Activated T-helper 1 cell treated with anti-CD3 and anti-CD28 coated beads, Interleukin-12 subunit alpha, Interleukin-12 subunit beta, Interleukin-2, Interleukin-4 antibody, amounts not matched to agents 30 ng/mL and 10 ng/mL and 1 ng/mL, durations not matched to agents 14 hours and 24 hours and 36 hours (primary cell): Measurements from ENCODE around the gene RPP30. TPM values are rescaled to one million over a fixed set of nuclear protein-coding genes. Genes with fewer than 3 reads are reported as not detected.
"Not testable (repeated sequence)": the region's sequence is repeated elsewhere in the genome, so short reads cannot be mapped to it uniquely, and the experiment has no call there.

Source experiments
- DNase-seq: peaks from one replicate; pipeline ENCODE4 v3.0.0; 2021; ENCODE audit warnings: low spot score
- H3K27ac Mint-ChIP-seq: one replicate; pipeline ENCODE4 v1.8.0; 2021; ENCODE audit warnings: mild to moderate bottlenecking, mixed read lengths
- H3K27me3 Mint-ChIP-seq: one replicate; pipeline ENCODE4 v1.8.0; 2022; ENCODE audit warnings: mild to moderate bottlenecking, moderate library complexity, mixed read lengths; ENCODE audit not compliant: insufficient read depth
- H3K36me3 Mint-ChIP-seq: one replicate; pipeline ENCODE4 v1.8.0; 2021; ENCODE audit warnings: low read depth, mixed read lengths
- H3K4me1 Mint-ChIP-seq: one replicate; pipeline ENCODE4 v1.8.0; 2021; ENCODE audit warnings: low read depth, mixed read lengths
- H3K4me3 Mint-ChIP-seq: one replicate; pipeline ENCODE4 v1.8.0; 2021; ENCODE audit warnings: mild to moderate bottlenecking, moderate library complexity, mixed read lengths
- H3K9me3 Mint-ChIP-seq: one replicate; pipeline ENCODE4 v1.8.0; 2021; ENCODE audit warnings: mixed read lengths
- intact Hi-C: fragments of 100-400 bp; cut with micrococcal nuclease; formaldehyde crosslinking; loops from one replicate; pipeline ENCODE4 v1.15.1; 2024
- total RNA-seq: library from RNA; stranded (reverse); gene quantifications from 2 replicates; pipeline ENCODE4 v1.2.3, GENCODE V29; 2022

RPP30 gene
- total RNA-seq, 1 donor from 2014 or later: 78.3 TPM

DNA sequence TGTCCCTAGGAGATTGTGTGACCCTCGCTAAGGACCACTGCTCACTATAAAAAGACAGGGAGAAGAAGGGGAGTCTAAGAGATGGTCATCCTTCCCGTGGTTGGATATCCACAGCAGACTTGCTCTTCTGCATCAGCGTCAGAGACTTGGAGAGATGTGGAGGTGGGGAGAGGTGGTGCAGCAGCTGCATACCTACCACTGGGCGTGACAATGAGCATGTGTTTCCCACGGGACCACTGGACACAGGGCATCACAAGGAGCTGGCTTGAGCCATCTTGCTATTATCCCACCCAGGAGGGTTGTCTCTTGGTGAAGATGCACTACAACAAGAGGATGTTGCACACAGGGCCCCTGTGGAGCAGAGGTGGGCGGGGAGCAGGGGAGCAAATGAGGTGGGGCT is 67.9 kb downstream of the RPP30 start:
- Mint-ChIP-seq H3K27ac (no peak overlapping the region), H3K27me3 (no peaks in the 10 kb centered on the region), H3K9me3 (peaks cover 3% of the 10 kb centered on the region), H3K36me3 (no peaks in the 10 kb centered on the region), H3K4me1 (peaks cover 10% of the 10 kb centered on the region), H3K4me3 (no peak overlapping the region)
- intact Hi-C loops: no loop called here
- no peak for DNase-seq

DNA sequence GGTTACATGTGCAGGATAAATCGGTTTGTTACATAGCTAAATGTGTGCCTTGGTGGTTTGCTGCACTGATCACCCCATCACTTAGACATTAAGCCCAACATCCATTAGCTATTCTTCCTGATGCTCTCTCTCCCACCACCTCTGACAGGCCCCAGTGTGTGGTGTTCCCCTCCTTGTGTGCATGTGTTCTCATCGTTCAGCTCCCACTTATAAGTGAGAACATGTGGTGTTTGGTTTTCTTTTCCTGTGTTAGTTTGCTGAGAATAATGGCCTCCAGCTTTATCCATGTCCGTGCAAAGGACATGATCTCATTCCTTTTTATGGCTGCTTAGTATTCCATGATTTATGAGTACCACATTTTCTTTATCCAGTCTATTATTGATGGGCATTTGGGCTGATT is 71.2 kb downstream of the RPP30 start:
- DNase-seq, H3K4me3 Mint-ChIP-seq, H3K36me3 Mint-ChIP-seq, H3K27me3 Mint-ChIP-seq, intact Hi-C loops, H3K9me3 Mint-ChIP-seq, H3K27ac Mint-ChIP-seq: not testable (repeated sequence)
- H3K4me1 Mint-ChIP-seq: peaks cover 16% of the 10 kb centered on the region

DNA sequence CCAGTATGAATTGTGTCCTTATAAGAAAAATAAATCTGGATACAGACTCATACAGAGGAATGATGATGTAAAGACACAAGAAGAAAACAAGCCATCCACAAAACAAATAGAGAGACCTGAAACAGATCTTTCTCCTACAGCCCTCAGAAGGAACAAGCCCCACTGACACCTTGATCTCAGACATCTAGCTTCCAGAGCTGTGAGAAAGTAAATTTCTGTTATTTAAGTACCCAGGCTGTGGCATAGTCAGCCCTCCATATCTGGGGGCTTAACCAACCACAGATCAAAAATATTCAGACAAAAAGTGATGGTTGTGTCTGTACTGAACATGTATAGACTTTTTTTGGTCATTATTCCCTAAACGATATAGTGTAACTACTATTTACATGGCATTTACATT is 73.0 kb downstream of the RPP30 start:
- Mint-ChIP-seq H3K27me3 (no peaks in the 10 kb centered on the region), H3K36me3 (peaks cover 4% of the 10 kb centered on the region), H3K9me3 (peaks cover 7% of the 10 kb centered on the region), H3K4me3 (no peak overlapping the region), H3K4me1 (peaks cover 16% of the 10 kb centered on the region), H3K27ac (no peak overlapping the region)
- DNase-seq: no peak
- intact Hi-C loops: no loop called here

DNA sequence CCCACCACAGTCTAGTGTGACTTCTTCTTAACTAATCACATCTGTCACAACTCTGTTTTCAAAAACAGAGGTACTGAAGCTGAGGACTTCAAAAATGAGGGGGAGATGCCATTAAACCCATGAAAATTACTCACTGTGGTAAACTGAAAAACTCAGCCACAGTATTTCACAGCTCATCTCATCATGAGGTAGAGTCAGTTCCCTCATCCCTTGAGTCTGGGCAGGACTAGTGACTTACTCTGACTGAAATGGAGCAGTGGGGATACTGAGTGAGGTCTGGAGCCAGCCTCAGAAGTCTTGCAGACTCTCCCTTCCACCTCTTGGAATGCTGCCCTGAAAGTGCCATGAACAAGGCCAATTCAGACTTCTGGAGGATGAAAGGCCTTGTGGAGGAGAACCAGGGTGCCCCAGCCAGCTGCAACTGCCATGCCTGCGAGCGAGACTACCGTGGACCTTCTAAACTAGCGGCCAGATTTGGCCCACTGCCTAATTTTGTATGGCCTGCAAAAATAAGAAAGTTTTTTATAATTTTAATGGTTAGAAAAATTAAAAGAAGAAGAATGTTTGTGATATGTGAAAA is 73.8 kb downstream of the RPP30 start:
- H3K27me3 Mint-ChIP-seq: no peaks in the 10 kb centered on the region
- H3K4me1 Mint-ChIP-seq: peaks cover 16% of the 10 kb centered on the region
- peaks cover 4% of the 10 kb centered on the region for H3K36me3 Mint-ChIP-seq
- H3K9me3 Mint-ChIP-seq: peaks cover 7% of the 10 kb centered on the region
- intact Hi-C loops: no loop called here
- H3K27ac Mint-ChIP-seq: no peak overlapping the region
- no peak for DNase-seq
- H3K4me3 Mint-ChIP-seq: no peak overlapping the region

DNA sequence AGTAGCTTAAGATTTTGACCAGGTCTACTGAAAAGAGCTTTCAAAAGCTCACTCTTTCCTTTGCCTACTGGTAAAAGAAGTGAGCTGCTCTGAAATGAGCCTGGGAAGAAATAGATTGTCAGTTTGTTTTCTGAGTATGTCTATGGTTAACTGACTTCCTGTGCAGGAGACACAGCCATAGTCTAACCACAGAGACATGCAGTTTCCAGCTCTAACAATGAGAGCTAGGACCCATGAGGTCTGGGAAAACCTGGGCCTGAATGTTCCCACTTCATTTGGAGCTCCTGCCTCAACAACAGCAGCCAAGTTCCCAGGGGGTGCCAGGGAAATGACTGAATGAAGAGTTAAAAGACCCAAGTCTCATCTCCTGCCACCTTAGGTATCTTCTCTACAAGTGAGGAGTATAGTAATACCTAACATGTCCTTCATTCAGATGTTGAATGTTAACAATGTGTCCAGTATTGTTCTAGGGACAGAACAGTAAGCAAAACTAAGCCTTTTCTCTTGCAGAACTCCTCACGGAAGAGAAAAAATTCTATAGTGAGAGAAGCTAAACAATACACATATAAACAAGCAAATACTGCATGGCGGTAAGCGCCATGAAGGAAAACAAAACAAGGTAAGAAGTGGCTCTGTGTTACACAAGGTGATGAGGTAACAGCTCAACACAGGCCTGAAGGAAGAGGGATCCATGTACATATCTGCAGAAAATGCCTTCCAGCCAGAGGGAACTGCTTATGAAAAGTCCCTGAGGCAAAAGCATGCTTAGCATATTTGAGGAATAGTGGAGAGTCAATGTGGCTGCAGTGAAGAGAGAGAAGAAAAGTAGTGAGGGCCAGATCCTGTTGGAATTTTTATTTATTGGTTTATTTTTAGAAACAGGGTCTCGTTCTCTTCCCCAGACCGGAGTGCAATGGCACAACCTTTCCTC is 75.5 kb downstream of the RPP30 start:
- H3K27me3 Mint-ChIP-seq: no peaks in the 10 kb centered on the region
- H3K4me1 Mint-ChIP-seq: peaks cover 16% of the 10 kb centered on the region
- no peak for DNase-seq

More for the DNA sequence above, 75.5 kb downstream of the RPP30 start:
- H3K27ac Mint-ChIP-seq: peak overlapping the region; percentile 9
- no peak overlapping the region for H3K4me3 Mint-ChIP-seq
- intact Hi-C loops: no loop called here
- H3K36me3 Mint-ChIP-seq: peaks cover 4% of the 10 kb centered on the region
- H3K9me3 Mint-ChIP-seq: peaks cover 9% of the 10 kb centered on the region

Other genes starting within 250 kb of the RPP30 start
- gene HTR7, start 13.9 kb upstream of the RPP30 start, total RNA-seq: not detected in 2 replicates
- not detected in 2 replicates for gene ANKRD1, start 49.1 kb downstream of the RPP30 start, total RNA-seq